ENCODE data around the gene OSBP2.
A peak's percentile ranks its signal among the peaks of the same experiment; 100 is the strongest.

The OSBP2 gene

GRCh38 chr22:30824711-30825110 lies 130.0 kb downstream of the OSBP2 start:
- DNase-seq, result peak in 1 of 2 donors; percentile 48

GRCh38 chr22:30825711-30826505 lies 131.2 kb downstream of the OSBP2 start:
- H3K36me3 ChIP-seq, result no peaks in the 10 kb centered on the region
- H3K4me1 ChIP-seq, result peaks cover 0 to 16% (median 11%) of the 10 kb centered on the region in 4 donors
- intact Hi-C loops (cut with DNase I; ENCODE audit: low total_unique reads), result no loop called here
- DNase-seq, result peak in 1 of 2 donors; percentile 17
- no peak for TF ChIP-seq CTCF (IDR thresholded peaks at IDR 0.05)
- peaks cover 0 to 72% of the 10 kb centered on the region in 2 donors for H3K27me3 ChIP-seq
- H3K4me3 ChIP-seq, result no peak overlapping the region
- no peak overlapping the region for H3K27ac ChIP-seq
- no peaks in the 10 kb centered on the region for H3K9me3 ChIP-seq

More at GRCh38 chr22:30824711-30825110, 130.0 kb downstream of the OSBP2 start:
- Histone ChIP-seq H3K4me1 (peaks cover 0 to 13% (median 11%) of the 10 kb centered on the region in 4 donors), H3K9me3 (no peaks in the 10 kb centered on the region), H3K4me3 (no peak overlapping the region), H3K27ac (no peak overlapping the region), H3K36me3 (no peaks in the 10 kb centered on the region), H3K27me3 (peaks cover 0 to 79% of the 10 kb centered on the region in 2 donors)
- intact Hi-C loops (cut with DNase I; ENCODE audit: low total_unique reads), result no loop called here
- no peak for TF ChIP-seq CTCF (IDR thresholded peaks at IDR 0.05)

- H3K4me3 ChIP-seq, result no peak overlapping the region
- H3K9me3 ChIP-seq, result no peaks in the 10 kb centered on the region
- no peaks in the 10 kb centered on the region for H3K36me3 ChIP-seq
- H3K27ac ChIP-seq, result no peak overlapping the region
- peaks cover 0 to 16% (median 10%) of the 10 kb centered on the region in 4 donors for H3K4me1 ChIP-seq
- no peak for DNase-seq
- H3K27me3 ChIP-seq, result peaks cover 0 to 63% of the 10 kb centered on the region in 2 donors
- intact Hi-C loops (cut with DNase I; ENCODE audit: low total_unique reads), result no loop called here
- TF ChIP-seq CTCF (IDR thresholded peaks at IDR 0.05), result no peak
These were observed 132.1 kb downstream of the OSBP2 start for GRCh38 chr22:30826670-30827355.

GRCh38 chr22:30827646-30828045 lies 133.0 kb downstream of the OSBP2 start:
- no peaks in the 10 kb centered on the region for H3K9me3 ChIP-seq
- no peaks in the 10 kb centered on the region for H3K36me3 ChIP-seq
- DNase-seq, result no peak
- H3K27ac ChIP-seq, result no peak overlapping the region
- H3K4me3 ChIP-seq, result no peak overlapping the region
- intact Hi-C loops (cut with DNase I; ENCODE audit: low total_unique reads), result no loop called here
- TF ChIP-seq CTCF (IDR thresholded peaks at IDR 0.05), result no peak
- peaks cover 0 to 7% (median 2%) of the 10 kb centered on the region in 4 donors for H3K4me1 ChIP-seq
- H3K27me3 ChIP-seq, result peaks cover 0 to 54% of the 10 kb centered on the region in 2 donors

GRCh38 chr22:30828187-30829155 lies 133.8 kb downstream of the OSBP2 start:
- peaks cover 0 to 4% (median 0%) of the 10 kb centered on the region in 4 donors for H3K4me1 ChIP-seq
- no peak overlapping the region for H3K4me3 ChIP-seq
- TF ChIP-seq CTCF (IDR thresholded peaks at IDR 0.05), result no peak
- H3K27me3 ChIP-seq, result peaks cover 0 to 46% of the 10 kb centered on the region in 2 donors
- no peak overlapping the region for H3K27ac ChIP-seq
- H3K36me3 ChIP-seq, result no peaks in the 10 kb centered on the region
- intact Hi-C loops (cut with DNase I; ENCODE audit: low total_unique reads), result no loop called here
- no peaks in the 10 kb centered on the region for H3K9me3 ChIP-seq
- DNase-seq, result no peak
